GM21825 (cell line): Measurements from ENCODE around the gene MEIS1.
"Not testable (repeated sequence)": the region's sequence is repeated elsewhere in the genome, so short reads cannot be mapped to it uniquely, and the experiment has no call there.

Source experiments
- ATAC-seq: cut with Tn5 transposase; IDR thresholded peaks from one replicate; pipeline ENCODE4 v1.9.1; 2021; ENCODE audit warnings: mild to moderate bottlenecking, moderate library complexity; ENCODE audit not compliant: unreplicated experiment

The MEIS1 gene

GRCh38 chr2:66464930-66465637 lies 30.2 kb downstream of the MEIS1 start:
- ATAC-seq: no peak

GRCh38 chr2:66466433-66466832 lies 31.5 kb downstream of the MEIS1 start:
- ATAC-seq: no peak

- ATAC-seq: no peak
These were observed 32.8 kb downstream of the MEIS1 start for GRCh38 chr2:66467718-66468117.

GRCh38 chr2:66469214-66469902 lies 34.4 kb downstream of the MEIS1 start:
- no peak for ATAC-seq

GRCh38 chr2:66470199-66470598 lies 35.3 kb downstream of the MEIS1 start:
- ATAC-seq: no peak

GRCh38 chr2:66472225-66472843 lies 37.4 kb downstream of the MEIS1 start:
- ATAC-seq: no peak

GRCh38 chr2:66477135-66477842 lies 42.4 kb downstream of the MEIS1 start:
- ATAC-seq: no peak

GRCh38 chr2:66478299-66478698 lies 43.4 kb downstream of the MEIS1 start:
- ATAC-seq: no peak

GRCh38 chr2:66478731-66479316 lies 43.9 kb downstream of the MEIS1 start:
- no peak for ATAC-seq

- no peak for ATAC-seq
These were observed 46.2 kb downstream of the MEIS1 start for GRCh38 chr2:66481100-66481549.

- ATAC-seq: not testable (repeated sequence)
These were observed 50.3 kb downstream of the MEIS1 start for GRCh38 chr2:66485252-66485651.

- no peak for ATAC-seq
These were observed 54.0 kb downstream of the MEIS1 start for GRCh38 chr2:66488946-66489345.

GRCh38 chr2:66489436-66489835 lies 54.5 kb downstream of the MEIS1 start:
- no peak for ATAC-seq

- ATAC-seq: no peak
These were observed 55.7 kb downstream of the MEIS1 start for GRCh38 chr2:66490588-66491001.

- ATAC-seq: no peak
These were observed 59.8 kb downstream of the MEIS1 start for GRCh38 chr2:66494708-66495107.

GRCh38 chr2:66495788-66496640 lies 61.1 kb downstream of the MEIS1 start:
- ATAC-seq: no peak

- ATAC-seq: no peak
These were observed 61.9 kb downstream of the MEIS1 start for GRCh38 chr2:66496670-66497420.

GRCh38 chr2:66497431-66498288 lies 62.7 kb downstream of the MEIS1 start:
- ATAC-seq: no peak
